Measurements from ENCODE around the gene MRPL21. TPM values are rescaled to one million over a fixed set of nuclear protein-coding genes. Genes with fewer than 3 reads are reported as not detected.

Gene MRPL21
- total RNA-seq, 2 experiments from 2014 or later: 99.6 to 104 TPM

DNA sequence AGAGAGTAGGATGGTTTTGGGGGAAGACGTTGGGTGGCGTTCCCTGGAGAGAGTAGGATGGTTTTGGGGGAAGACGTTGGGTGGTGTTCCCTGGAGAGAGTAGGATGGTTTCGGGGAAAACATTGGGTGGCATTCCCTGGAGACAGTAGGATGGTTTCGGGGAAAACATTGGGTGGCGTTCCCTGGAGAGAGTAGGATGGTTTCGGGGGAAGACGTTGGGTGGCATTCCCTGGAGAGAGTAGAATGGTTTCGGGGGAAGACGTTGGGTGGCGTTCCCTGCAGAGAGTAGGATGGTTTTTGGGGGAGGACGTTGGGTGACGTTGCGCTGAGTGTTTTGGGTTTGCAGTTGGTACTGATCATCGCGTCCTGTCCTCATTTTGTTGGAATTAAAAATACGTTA lies 28.3 kb upstream of the MRPL21 start:
- no peak for ATAC-seq
- no peak for DNase-seq
- Mint-ChIP-seq H3K9me3 (peaks cover 2% of the 10 kb centered on the region), H3K27ac (no peak overlapping the region), H3K36me3 (ENCODE audit: low read depth) (peaks cover 28% of the 10 kb centered on the region), H3K27me3 (no peaks in the 10 kb centered on the region), H3K4me3 (no peak overlapping the region), H3K4me1 (ENCODE audit: low read depth) (no peaks in the 10 kb centered on the region)
- POLR2A ChIA-PET: no interaction called here
- TF ChIP-seq CTCF (IDR thresholded peaks at IDR 0.05): no peak
- CTCF ChIA-PET: no interaction called here
- intact Hi-C loops (cut with micrococcal nuclease): no loop called here

GRCh38 chr11:68930991-68931855 lies 27.6 kb upstream of the MRPL21 start:
- ATAC-seq: no peak

DNA sequence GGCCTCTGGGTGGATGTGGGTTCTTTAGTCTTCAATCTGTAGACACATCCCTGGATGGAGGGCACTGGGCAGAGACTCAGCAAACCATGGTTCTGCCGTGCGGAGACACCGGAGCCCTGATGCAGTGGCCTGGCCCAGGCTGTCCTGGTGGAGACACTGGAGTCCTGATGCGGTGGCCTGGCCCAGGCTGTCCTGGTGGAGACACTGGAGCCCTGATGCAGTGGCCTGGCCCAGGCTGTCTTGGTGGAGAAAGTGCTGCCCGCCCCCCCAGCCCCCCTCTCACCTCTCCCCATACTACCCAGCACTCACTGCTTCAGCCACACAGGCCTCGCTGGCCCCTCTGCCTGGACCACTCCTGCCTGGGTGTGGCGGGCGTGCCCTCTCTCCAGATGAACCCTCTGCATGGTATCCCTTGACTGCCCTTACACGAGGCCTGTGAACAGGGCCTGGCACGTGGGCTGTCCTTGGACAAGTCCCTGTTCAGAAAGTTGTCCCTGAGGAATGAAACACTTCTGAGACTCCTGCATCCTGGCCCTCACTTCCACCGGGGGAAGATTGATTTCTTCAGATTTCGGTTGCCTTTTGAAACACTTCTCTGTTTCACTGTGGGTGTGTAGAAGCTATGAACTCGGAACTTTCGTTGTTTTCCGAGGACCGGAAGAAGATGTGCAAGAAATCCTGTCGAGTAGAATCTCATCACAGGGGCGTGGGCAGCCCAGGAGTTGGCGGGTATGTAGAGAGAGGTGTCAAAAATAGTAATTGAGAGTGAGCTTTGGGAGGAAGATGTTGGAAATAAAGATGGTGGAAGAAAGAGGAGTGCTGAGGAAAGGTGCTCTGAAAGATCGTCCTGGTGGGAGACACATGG lies 26.3 kb upstream of the MRPL21 start:
- Mint-ChIP-seq H3K9me3 (peaks cover 10% of the 10 kb centered on the region), H3K4me1 (ENCODE audit: low read depth) (no peaks in the 10 kb centered on the region), H3K4me3 (no peak overlapping the region), H3K27ac (no peak overlapping the region), H3K27me3 (no peaks in the 10 kb centered on the region), H3K36me3 (ENCODE audit: low read depth) (peaks cover 45% of the 10 kb centered on the region)
- ATAC-seq: no peak
- DNase-seq: no peak
- ChIA-PET POLR2A (interaction anchor here (1.3 kb wide), 1 partner anchor 40 kb away, joined by 4 read pairs; no protein-coding TSS in a partner anchor), CTCF (no interaction called here)
- intact Hi-C loops (cut with micrococcal nuclease): no loop called here
- no peak for TF ChIP-seq CTCF (IDR thresholded peaks at IDR 0.05)

More at GRCh38 chr11:68930991-68931855, 27.6 kb upstream of the MRPL21 start:
- peaks cover 2% of the 10 kb centered on the region for H3K9me3 Mint-ChIP-seq
- POLR2A ChIA-PET: interaction anchor here (1.3 kb wide), 1 partner anchor 41 kb away, joined by 4 read pairs; no protein-coding TSS in a partner anchor
- CTCF ChIA-PET: no interaction called here
- no peak for DNase-seq
- no peaks in the 10 kb centered on the region for H3K4me1 Mint-ChIP-seq (ENCODE audit: low read depth)
- intact Hi-C loops (cut with micrococcal nuclease): no loop called here
- no peak for TF ChIP-seq CTCF (IDR thresholded peaks at IDR 0.05)
- no peak overlapping the region for H3K27ac Mint-ChIP-seq
- no peaks in the 10 kb centered on the region for H3K27me3 Mint-ChIP-seq
- H3K4me3 Mint-ChIP-seq: no peak overlapping the region
- H3K36me3 Mint-ChIP-seq (ENCODE audit: low read depth): peaks cover 33% of the 10 kb centered on the region

- no peak for TF ChIP-seq CTCF (IDR thresholded peaks at IDR 0.05)
- CTCF ChIA-PET: no interaction called here
- intact Hi-C loops (cut with micrococcal nuclease): no loop called here
- peaks cover 17% of the 10 kb centered on the region for H3K9me3 Mint-ChIP-seq
- no peaks in the 10 kb centered on the region for H3K4me1 Mint-ChIP-seq (ENCODE audit: low read depth)
- no peak overlapping the region for H3K4me3 Mint-ChIP-seq
- DNase-seq: no peak
- no peak for ATAC-seq
- H3K27ac Mint-ChIP-seq: no peak overlapping the region
- H3K27me3 Mint-ChIP-seq: no peaks in the 10 kb centered on the region
- POLR2A ChIA-PET: interaction anchor here (0.7 kb wide), 1 partner anchor 10 kb away, joined by 3 read pairs; no protein-coding TSS in a partner anchor
- peaks cover 52% of the 10 kb centered on the region for H3K36me3 Mint-ChIP-seq (ENCODE audit: low read depth)
Observed at GRCh38 chr11:68929135-68929534, 25.5 kb upstream of the MRPL21 start.

Data from activated CD8-positive, alpha-beta T cell treated with anti-CD3 and anti-CD28 coated beads for 36 hours (primary cell).